Natural killer cell (primary cell): ENCODE measurements around the gene SCD5. TPM values are rescaled to one million over a fixed set of nuclear protein-coding genes. Genes with fewer than 3 reads are reported as not detected.

Experiments used
- ATAC-seq, 3 donors: fragments of 150-1000 bp in 2 of 3; fragments of 200-7000 bp in 1 of 3; cut with Tn5 transposase; 1 replicate in 1 of 3; 2 replicates in 2 of 3; pipeline ENCODE4 v1.10.0; 2021; ENCODE audit warnings: mild to moderate bottlenecking in 2 of 3, moderate library complexity in 2 of 3
- DNase-seq, 2 donors: peaks; one replicate each; pipeline versions ENCODE4 v3.0.0 to v3.0.0-alpha.2; 2013 to 2021; ENCODE audit warnings: mixed read lengths in 1 of 2
- H3K27ac ChIP-seq: one replicate; pipeline ENCODE4 v1.5.1; 2013; ENCODE audit warnings: mild to moderate bottlenecking, low read length
- H3K27me3 ChIP-seq: one replicate; pipeline ENCODE4 v1.6.1; 2013; ENCODE audit warnings: low read length; ENCODE audit not compliant: control insufficient read depth, insufficient read depth
- H3K36me3 ChIP-seq: one replicate; pipeline ENCODE4 v1.6.1; 2013; ENCODE audit warnings: low read length; ENCODE audit not compliant: control insufficient read depth, insufficient read depth
- H3K4me1 ChIP-seq: one replicate; pipeline ENCODE4 v1.6.1; 2013; ENCODE audit warnings: low read length; ENCODE audit not compliant: control insufficient read depth, insufficient read depth
- H3K4me3 ChIP-seq: one replicate; pipeline ENCODE4 v1.5.1; 2013; ENCODE audit warnings: low read length
- H3K9me3 ChIP-seq: one replicate; pipeline ENCODE4 v1.6.1; 2013; ENCODE audit warnings: low read length; ENCODE audit not compliant: control insufficient read depth, insufficient read depth
- H3K27ac Mint-ChIP-seq, 2 donors: one replicate each; pipeline ENCODE4 v1.8.0; 2022; ENCODE audit warnings: mild to moderate bottlenecking in 2 of 2, mixed read lengths in 2 of 2, moderate library complexity in 1 of 2
- H3K27me3 Mint-ChIP-seq, 2 donors: one replicate each; pipeline ENCODE4 v1.8.0; 2022; ENCODE audit warnings: low read depth in 2 of 2, mixed read lengths in 2 of 2
- H3K36me3 Mint-ChIP-seq: one replicate; pipeline ENCODE4 v1.8.0; 2022; ENCODE audit warnings: mixed read lengths
- H3K4me1 Mint-ChIP-seq, 2 donors: one replicate each; pipeline ENCODE4 v1.8.0; 2022; ENCODE audit warnings: mixed read lengths in 2 of 2
- H3K4me3 Mint-ChIP-seq: one replicate; pipeline ENCODE4 v1.8.0; 2022; ENCODE audit warnings: mild to moderate bottlenecking, moderate library complexity, mixed read lengths
- H3K9me3 Mint-ChIP-seq, 2 donors: one replicate each; pipeline ENCODE4 v1.8.0; 2022; ENCODE audit warnings: mixed read lengths in 2 of 2
- WGBS: methylation state at CpG from one replicate; pipeline ENCODE4 v1.1.7; 2013; ENCODE audit warnings: missing lambda C conversion rate; ENCODE audit not compliant: insufficient coverage; 5-methylcytosine and 5-hydroxymethylcytosine counted together
- intact Hi-C: fragments of 100-400 bp; cut with micrococcal nuclease; formaldehyde crosslinking; loops from one replicate; pipeline ENCODE4 v1.14.2; 2022
- total RNA-seq, 4 donors: library from RNA; stranded (reverse); fragments of 120-200 nt in 1 of 4; gene quantifications; one replicate each; pipeline versions ENCODE4 v1.2.3 to v1.2.4, GENCODE V29; 2013 to 2022
- TF ChIP-seq, protein P1 (sequence below): fragments of 200-600 bp; IDR thresholded peaks from one replicate; pipeline ENCODE4 v1.8.0; 2022; ENCODE audit warnings: antibody characterized with exemption

SCD5 gene
- total RNA-seq, 3 donors from 2014 or later (not counting 1 experiment from before 2014, with no cell fraction given): 8.9 to 11.6 (median 9.0) TPM

DNA sequence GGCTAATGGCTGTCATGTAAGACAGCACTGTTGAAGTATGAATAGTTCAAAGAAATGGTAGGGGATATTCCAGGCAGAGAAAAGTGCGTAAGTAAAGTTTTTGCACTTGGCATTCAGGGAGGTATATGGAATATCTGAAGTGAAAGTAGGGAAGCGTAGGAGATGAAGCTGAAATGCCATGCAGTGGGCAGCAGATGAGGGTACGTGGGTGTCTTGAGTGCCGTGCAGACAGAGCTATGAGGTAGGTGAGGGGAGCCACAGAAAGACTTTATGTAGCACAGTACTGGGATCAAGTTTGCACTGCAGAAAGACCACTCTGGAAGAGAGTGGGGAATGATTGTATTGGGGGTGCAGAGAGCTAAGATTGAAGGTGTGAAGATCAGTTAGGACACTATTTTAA lies 5.2 kb upstream of the SCD5 start:
- Histone ChIP-seq H3K4me1 (peaks cover 10% of the 10 kb centered on the region), H3K27me3 (peaks cover 6% of the 10 kb centered on the region), H3K4me3 (no peak overlapping the region), H3K27ac (no peak overlapping the region), H3K9me3 (no peaks in the 10 kb centered on the region), H3K36me3 (no peaks in the 10 kb centered on the region)
- Mint-ChIP-seq H3K36me3 (no peaks in the 10 kb centered on the region), H3K4me1 (peaks cover 8 to 9% of the 10 kb centered on the region in 2 donors), H3K27me3 (peaks cover 9 to 20% of the 10 kb centered on the region in 2 donors), H3K9me3 (no peaks in the 10 kb centered on the region), H3K27ac (no peak overlapping the region), H3K4me3 (no peak overlapping the region)
- DNase-seq (no peak), ATAC-seq (no peak)
- TF ChIP-seq, protein P1, sequence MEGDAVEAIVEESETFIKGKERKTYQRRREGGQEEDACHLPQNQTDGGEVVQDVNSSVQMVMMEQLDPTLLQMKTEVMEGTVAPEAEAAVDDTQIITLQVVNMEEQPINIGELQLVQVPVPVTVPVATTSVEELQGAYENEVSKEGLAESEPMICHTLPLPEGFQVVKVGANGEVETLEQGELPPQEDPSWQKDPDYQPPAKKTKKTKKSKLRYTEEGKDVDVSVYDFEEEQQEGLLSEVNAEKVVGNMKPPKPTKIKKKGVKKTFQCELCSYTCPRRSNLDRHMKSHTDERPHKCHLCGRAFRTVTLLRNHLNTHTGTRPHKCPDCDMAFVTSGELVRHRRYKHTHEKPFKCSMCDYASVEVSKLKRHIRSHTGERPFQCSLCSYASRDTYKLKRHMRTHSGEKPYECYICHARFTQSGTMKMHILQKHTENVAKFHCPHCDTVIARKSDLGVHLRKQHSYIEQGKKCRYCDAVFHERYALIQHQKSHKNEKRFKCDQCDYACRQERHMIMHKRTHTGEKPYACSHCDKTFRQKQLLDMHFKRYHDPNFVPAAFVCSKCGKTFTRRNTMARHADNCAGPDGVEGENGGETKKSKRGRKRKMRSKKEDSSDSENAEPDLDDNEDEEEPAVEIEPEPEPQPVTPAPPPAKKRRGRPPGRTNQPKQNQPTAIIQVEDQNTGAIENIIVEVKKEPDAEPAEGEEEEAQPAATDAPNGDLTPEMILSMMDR: no peak
- intact Hi-C loops: no loop called here
- WGBS: 90% methylated on average over 4 of the region's 4 CpGs

DNA sequence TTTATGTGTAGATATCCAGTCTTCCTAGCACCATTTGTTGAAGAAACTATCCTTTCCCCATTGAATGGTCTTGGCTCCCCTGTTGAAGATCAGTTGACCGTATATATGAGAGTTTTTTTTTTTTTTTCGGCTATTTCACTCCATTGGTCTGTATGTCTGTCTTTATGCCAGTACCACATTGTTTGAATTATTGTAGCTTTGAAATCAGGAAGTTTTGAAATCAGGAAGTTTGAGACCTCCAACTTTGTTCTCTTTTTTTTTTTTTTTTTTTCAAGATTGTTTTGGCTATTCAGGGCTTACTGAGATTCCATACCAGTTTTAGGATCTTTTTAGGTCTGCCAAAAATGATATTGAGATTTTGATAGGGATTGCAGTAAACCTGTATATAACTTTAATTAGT lies 4.3 kb upstream of the SCD5 start:
- H3K27ac ChIP-seq: no peak overlapping the region
- WGBS: no CpG with 5 or more reads among the region's 2 CpGs
- H3K4me1 Mint-ChIP-seq: peaks cover 8 to 9% of the 10 kb centered on the region in 2 donors
- H3K9me3 ChIP-seq: no peaks in the 10 kb centered on the region
- peaks cover 8 to 20% of the 10 kb centered on the region in 2 donors for H3K27me3 Mint-ChIP-seq
- DNase-seq (no peak), ATAC-seq (no peak)
- peaks cover 11% of the 10 kb centered on the region for H3K4me1 ChIP-seq
- H3K4me3 ChIP-seq: no peak overlapping the region
- no peak overlapping the region for H3K27ac Mint-ChIP-seq
- intact Hi-C loops: no loop called here
- TF ChIP-seq, protein P1: no peak
- H3K36me3 Mint-ChIP-seq: no peaks in the 10 kb centered on the region
- H3K4me3 Mint-ChIP-seq: no peak overlapping the region
- peaks cover 6% of the 10 kb centered on the region for H3K27me3 ChIP-seq
- no peaks in the 10 kb centered on the region for H3K9me3 Mint-ChIP-seq
- H3K36me3 ChIP-seq: no peaks in the 10 kb centered on the region

DNA sequence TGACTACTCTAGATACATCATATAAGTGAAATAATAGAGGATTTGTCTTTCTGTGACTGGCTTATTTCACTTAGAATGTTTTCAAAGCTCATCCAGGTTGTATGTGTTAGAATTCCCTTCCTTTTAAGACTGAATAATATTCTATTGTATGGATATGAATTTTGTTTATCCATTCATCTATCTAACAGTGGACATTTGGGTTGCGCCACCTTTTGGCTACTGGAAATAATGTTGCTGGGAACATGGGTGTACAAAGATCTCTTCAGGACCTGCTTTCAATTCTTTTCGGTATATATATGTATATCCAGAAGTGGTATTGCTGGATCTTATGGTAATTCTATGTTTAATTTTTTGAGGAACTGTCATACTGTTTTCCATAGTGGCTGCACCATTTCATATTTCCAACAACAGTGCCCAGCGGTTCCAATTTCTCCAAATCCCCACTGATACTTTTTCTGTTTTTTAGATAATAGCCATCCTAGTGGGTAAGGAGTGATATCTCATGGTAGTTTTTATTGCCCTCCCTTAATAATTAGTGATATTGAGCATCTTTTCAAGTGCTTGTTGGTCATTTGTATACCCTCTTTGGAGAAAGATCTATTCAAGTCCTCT lies 3.4 kb upstream of the SCD5 start:
- Mint-ChIP-seq H3K4me3 (no peak overlapping the region), H3K4me1 (peaks cover 14 to 17% of the 10 kb centered on the region in 2 donors), H3K9me3 (no peaks in the 10 kb centered on the region), H3K27me3 (peaks cover 8 to 20% of the 10 kb centered on the region in 2 donors), H3K27ac (no peak overlapping the region), H3K36me3 (no peaks in the 10 kb centered on the region)
- TF ChIP-seq, protein P1: no peak
- no peak overlapping the region for H3K27ac ChIP-seq
- no peak for DNase-seq
- no peaks in the 10 kb centered on the region for H3K9me3 ChIP-seq
- peaks cover 6% of the 10 kb centered on the region for H3K27me3 ChIP-seq
- H3K36me3 ChIP-seq: no peaks in the 10 kb centered on the region
- intact Hi-C loops: no loop called here
- ATAC-seq: no peak
- peaks cover 20% of the 10 kb centered on the region for H3K4me1 ChIP-seq
- 100% methylated on average over 2 of the region's 3 CpGs for WGBS
- no peak overlapping the region for H3K4me3 ChIP-seq
